NCI-H510A treated with DMSO at 0.1 percent for 48 hours (cell line): ENCODE measurements around the gene DCDC2C.

Experiments
- DNase-seq: peaks from one replicate; lab custom pipeline; 2025; lab: John Stamatoyannopoulos, UW

Gene DCDC2C

DNA sequence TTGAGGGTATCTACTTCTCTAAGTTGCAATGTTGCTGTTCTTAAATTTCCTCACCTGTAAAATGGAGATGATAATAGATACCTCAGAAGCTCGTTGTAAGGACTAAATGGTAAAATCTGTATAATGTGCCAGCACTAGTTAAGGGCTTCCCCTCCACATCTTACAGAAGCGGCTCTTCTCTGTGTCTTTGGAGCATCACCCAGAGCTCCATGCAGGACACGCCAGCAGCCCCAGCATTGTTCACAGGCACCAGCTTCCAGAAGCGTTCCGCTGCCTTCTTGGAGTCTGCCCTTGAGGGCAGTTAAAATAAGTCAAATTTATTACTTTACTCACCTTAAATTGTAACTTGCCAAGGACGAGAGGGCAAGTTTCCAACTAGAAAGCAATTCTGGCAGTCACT, 5.8 kb downstream of the DCDC2C start:
- no peak for DNase-seq

DNA sequence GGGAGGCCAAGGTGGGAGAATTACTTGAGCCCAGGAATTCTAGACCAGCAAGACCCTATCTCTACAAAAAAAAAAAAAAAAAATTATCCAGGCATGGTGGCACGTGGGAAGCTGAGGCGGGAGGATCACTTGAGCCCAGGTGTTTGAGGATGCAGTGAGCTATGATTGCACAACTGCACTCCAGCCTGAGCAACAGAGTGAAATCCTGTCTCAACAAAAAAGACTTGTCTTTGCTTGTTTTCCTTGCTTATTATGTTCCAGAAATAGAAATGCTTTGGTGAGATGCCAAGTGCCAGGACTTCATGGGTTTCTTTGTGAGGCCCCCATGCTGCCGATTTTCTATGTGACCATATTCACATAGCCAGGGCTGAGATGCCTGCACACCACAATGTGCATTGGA, 9.0 kb downstream of the DCDC2C start:
- peak; percentile 3 for DNase-seq

GRCh38 chr2:3712831-3713503, 9.6 kb downstream of the DCDC2C start:
- DNase-seq = no peak

GRCh38 chr2:3718679-3719078, 15.3 kb downstream of the DCDC2C start:
- DNase-seq = no peak

DNA sequence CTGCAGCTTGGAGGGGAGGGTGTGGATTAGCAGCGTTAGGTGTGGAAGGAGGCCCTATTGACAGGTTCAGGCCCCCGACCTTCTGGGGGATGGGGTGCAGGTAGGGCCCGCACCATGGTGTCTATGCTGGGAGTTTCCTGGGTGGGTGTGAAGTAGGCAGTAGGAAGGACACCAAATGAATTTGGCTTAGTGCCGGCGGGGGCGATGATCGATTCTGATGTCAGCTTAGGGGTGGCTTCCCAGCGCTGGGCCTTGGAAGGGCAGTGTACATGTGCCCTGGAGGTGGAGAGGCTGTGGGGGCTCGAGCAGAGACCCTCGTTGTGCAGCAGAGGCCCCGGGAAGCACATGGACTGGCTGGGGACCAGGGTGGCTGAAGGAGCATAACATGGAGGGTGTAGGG, 21.6 kb downstream of the DCDC2C start:
- DNase-seq = no peak

GRCh38 chr2:3725458-3726250, 22.3 kb downstream of the DCDC2C start:
- no peak for DNase-seq

GRCh38 chr2:3726511-3726910, 23.1 kb downstream of the DCDC2C start:
- DNase-seq = no peak

DNA sequence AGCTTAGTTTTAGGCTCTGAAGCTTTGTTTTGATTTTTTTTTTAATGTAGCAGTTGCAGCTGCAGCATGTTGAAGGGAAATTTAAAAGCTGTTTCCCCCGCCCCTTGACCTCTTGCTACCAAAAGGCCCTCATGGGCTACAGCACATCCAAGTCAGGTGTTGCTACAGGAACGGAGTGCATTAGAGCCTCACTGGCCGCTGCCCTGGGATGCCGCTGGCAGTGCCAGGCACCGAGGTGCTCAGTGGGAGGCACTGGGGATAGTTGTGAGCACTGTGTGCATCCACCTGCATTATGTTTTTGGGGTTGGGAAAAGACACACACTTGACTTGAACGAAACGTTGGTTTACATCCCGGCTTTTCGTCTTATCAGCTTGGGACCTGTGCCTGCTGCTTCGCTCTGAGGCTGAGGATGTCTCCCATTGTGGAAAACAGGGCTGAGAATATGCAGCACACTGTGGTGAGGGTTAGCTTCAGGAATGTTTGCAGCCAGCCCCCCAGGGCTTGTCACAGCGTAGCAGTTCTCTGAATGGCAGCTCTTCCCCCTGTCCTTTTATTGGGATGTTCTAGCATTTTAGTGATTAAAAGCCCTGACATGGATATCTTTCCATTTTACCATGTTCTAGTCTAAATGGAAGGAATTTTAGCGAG, 24.1 kb downstream of the DCDC2C start:
- DNase-seq = no peak

DNA sequence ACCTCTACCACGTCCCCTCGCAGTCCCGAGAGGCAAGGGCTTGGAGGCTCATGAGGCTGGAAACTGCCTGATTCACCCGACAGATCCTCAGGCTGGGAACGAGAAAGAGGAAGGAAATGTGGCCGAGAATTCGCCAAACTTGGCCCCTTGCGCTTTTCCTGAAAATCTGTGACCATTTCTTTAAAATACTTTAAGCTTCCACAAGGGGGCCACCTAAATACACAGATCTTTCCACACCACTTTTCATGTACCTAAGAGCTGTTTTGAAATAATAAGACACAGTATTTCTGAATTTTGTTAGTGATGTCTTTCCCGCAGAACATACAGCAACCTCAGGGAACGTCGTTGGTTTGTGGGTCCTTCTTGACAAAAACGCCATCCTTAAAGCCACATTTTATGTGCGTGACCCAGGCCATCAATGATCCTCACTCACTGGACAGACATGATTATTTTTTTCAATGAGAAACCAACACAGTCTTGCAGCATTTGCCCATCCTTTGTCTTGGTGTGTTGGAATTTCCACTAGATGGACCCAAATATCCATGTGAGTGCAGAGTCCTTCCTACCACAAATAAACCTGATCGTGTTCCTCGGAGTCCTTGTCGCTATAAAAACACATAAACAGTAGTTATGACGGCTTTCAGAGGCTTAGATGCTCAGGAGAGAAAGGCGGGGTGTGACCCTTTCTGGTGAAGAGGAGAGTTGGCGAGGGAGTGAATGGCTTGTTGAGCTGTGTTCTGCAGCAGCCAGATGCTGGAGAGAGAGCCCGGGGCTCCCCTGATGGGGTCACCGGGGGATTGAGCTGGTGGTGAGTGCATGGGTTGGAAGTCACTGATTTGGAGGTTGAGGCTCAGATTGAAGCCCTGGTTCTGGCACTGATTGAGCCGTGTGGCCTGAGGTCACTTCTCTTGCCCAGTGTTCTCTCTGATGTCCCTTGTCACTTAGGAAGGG, 25.0 kb downstream of the DCDC2C start:
- DNase-seq = peak; percentile 62

DNA sequence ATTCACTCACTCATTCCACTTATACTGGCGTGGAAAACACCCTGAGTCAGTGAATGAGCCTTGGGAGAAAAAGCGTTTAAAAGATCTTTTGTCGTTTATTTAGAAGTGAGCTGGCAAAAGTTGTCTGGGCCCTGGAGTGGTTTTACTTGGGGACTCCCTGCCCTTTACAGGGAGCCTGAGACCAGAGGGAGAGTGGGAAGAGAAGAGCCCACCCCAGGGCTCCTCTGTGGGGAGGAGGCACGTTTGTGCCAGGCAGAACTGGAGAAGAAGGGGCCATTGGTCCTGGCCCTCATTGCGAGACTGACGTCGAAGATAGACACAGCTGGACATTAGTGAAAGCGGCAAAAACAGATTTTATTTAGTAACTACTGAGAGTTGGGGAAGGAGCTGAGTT, 25.7 kb downstream of the DCDC2C start:
- no peak for DNase-seq

GRCh38 chr2:3729786-3730185, 26.4 kb downstream of the DCDC2C start:
- no peak for DNase-seq

GRCh38 chr2:3730646-3731045, 27.3 kb downstream of the DCDC2C start:
- no peak for DNase-seq

GRCh38 chr2:3731829-3732228, 28.5 kb downstream of the DCDC2C start:
- DNase-seq = no peak

DNA sequence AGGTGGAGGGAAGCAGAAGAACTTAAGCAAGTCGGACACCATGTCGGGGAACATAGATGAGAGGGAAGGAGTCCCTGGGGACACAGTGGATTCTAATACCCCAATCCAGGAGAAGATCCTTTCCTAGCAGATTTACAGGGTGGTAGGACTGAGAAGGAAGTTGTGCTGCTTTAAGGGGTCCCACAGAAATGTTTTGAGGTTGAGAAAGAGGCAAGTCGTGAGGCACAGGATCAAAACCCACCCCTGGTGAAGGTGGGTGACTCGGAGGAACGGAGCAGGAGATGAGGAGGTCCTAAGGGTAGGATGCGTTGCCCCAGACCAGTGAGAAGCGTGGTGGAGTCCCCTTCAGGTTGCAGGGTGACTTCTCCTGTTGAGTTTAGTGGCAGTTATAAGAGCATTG, 32.7 kb downstream of the DCDC2C start:
- no peak for DNase-seq

- DNase-seq = no peak
Observed at GRCh38 chr2:3737128-3737527, 33.8 kb downstream of the DCDC2C start.

DNA sequence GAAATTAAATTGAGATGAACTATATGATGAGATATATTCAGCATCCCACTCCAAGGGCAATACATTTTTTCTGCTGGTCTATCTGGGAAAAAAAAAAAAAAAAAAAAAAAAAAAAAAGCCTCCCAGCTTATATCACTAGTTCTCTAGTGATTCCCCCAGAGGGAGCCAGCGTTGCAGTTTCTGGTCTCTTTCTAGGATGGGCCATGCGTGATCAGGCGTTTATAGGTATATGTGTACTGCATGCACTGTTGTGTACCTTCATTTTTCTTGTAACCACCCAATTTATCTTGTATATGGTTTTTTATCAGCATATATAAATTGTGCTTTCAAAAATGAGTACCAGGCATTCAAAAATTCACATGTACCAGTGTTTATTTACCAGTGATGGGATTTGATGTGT, 35.1 kb downstream of the DCDC2C start:
- peak; percentile 6 for DNase-seq

GRCh38 chr2:3739313-3739712, 35.9 kb downstream of the DCDC2C start:
- no peak for DNase-seq

DNA sequence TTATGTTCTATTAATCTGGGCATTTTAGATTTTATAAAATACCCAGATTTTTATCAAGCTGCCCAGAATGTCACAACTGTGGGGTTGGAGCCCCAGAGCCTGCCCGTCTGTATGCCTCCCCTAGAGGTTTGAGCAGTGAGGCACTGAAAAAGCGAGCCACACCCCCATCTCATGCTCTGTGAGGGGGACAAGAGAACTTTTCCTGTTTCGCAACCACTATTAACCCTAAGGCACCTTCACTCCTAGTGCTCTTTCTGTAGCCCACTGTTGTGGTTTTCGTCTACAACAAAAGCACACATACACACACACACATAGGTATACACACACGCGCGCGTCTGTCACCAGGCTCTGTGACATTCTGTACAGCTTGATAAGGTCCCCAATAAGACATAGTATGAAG, 38.0 kb downstream of the DCDC2C start:
- DNase-seq = no peak

GRCh38 chr2:3741867-3742602, 38.7 kb downstream of the DCDC2C start:
- no peak for DNase-seq

DNA sequence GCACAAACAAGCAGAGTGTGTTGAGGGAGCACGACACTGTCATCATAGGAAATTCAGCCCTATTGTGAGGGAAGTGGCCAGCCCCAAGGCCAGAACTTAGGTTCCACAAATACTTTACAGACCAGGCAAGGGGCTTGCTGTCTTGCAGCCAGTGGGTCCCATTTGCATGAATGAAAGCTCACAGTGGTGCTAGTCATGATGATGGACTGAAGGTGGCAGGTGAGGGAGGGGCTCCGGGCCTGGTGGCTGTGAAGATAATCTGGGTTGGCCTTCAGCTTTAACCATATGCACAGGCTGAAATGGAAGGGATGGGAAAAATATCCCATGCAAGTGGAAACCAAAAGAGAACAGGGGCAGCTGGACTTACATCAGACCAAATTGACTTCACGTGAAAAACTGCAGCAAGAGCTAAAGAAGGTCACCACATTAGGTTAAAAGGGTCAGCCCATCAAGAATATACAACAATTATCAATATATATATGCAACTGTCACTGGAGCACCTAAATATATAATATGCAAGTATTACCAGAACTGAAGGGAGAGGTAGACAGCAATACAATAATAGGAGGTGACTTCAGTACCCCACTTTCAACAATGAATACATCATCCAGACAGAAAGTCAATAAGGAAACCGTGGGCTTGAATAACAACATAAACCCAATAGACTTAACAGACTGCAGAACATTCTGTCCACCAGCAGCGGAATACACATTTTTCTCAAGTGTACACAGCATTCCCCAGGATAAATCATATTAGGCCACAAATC, 39.6 kb downstream of the DCDC2C start:
- no peak for DNase-seq
